Measurements from ENCODE around the gene ARVCF. TPM values are rescaled to one million over a fixed set of nuclear protein-coding genes. Genes with fewer than 3 reads are reported as not detected.
A peak's percentile ranks its signal among the peaks of the same experiment; 100 is the strongest.

The ARVCF gene
- total RNA-seq, 1 donor from 2014 or later: 109 TPM

- no peak overlapping the region for H3K4me3 ChIP-seq (ENCODE audit: low read depth, low read length)
- no peak for DNase-seq (ENCODE audit: low read depth)
- no peak for TF ChIP-seq CTCF (conservative IDR thresholded peaks at IDR 0.05; ENCODE audit: low read depth, low read length)
Observed at GRCh38 chr22:20024650-20025397, 8.2 kb upstream of the ARVCF start.

GRCh38 chr22:20024225-20024624 is 7.6 kb upstream of the ARVCF start:
- no peak for TF ChIP-seq CTCF (conservative IDR thresholded peaks at IDR 0.05; ENCODE audit: low read depth, low read length)
- no peak for DNase-seq (ENCODE audit: low read depth)
- H3K4me3 ChIP-seq (ENCODE audit: low read depth, low read length): no peak overlapping the region

- no peak overlapping the region for H3K4me3 ChIP-seq (ENCODE audit: low read depth, low read length)
- DNase-seq (ENCODE audit: low read depth): no peak
- TF ChIP-seq CTCF (conservative IDR thresholded peaks at IDR 0.05; ENCODE audit: low read depth, low read length): no peak
Observed at GRCh38 chr22:20022978-20023613, 6.5 kb upstream of the ARVCF start.

GRCh38 chr22:20022231-20022977 is 5.8 kb upstream of the ARVCF start:
- DNase-seq (ENCODE audit: low read depth): no peak
- TF ChIP-seq CTCF (conservative IDR thresholded peaks at IDR 0.05; ENCODE audit: low read depth, low read length): no peak
- peak overlapping the region; percentile 89 for H3K4me3 ChIP-seq (ENCODE audit: low read depth, low read length)

GRCh38 chr22:20021196-20022181 is 4.9 kb upstream of the ARVCF start:
- TF ChIP-seq CTCF (conservative IDR thresholded peaks at IDR 0.05; ENCODE audit: low read depth, low read length): no peak
- H3K4me3 ChIP-seq (ENCODE audit: low read depth, low read length): peak overlapping the region; percentile 89
- DNase-seq (ENCODE audit: low read depth): no peak

GRCh38 chr22:20020533-20021195 is 4.0 kb upstream of the ARVCF start, which contains the start of gene TANGO2:
TANGO2 (plus strand) TSS chr22:20021110; CDS start chr22:20036799, 15,689 bp downstream.
- TF ChIP-seq CTCF (conservative IDR thresholded peaks at IDR 0.05; ENCODE audit: low read depth, low read length): no peak
- peak within 1 kb of the TSS; percentile 89 for H3K4me3 ChIP-seq (ENCODE audit: low read depth, low read length)
- no peak for DNase-seq (ENCODE audit: low read depth)
